HT1080 (cell line): ENCODE measurements around the gene ANKZF1. TPM values are rescaled to one million over a fixed set of nuclear protein-coding genes. Genes with fewer than 3 reads are reported as not detected.

Experiments used
- DNase-seq: peaks from one replicate; pipeline ENCODE4 v3.0.0-alpha.2; 2015; ENCODE audit warnings: low read depth
- total RNA-seq: library from RNA; depleted of rRNA; stranded (reverse); fragments of >200 nt; shearing (Covaris generic); gene quantifications from 2 replicates; pipeline ENCODE4 v1.2.3, GENCODE V29; 2014

Gene ANKZF1
- total RNA-seq, 1 experiment from 2014 or later = 27.0 TPM

- no peak for DNase-seq
These were observed 22.3 kb upstream of the ANKZF1 start for GRCh38 chr2:219207134-219207883.

GRCh38 chr2:219207884-219208740, 21.5 kb upstream of the ANKZF1 start:
- no peak for DNase-seq

- DNase-seq = no peak
These were observed 20.1 kb upstream of the ANKZF1 start for GRCh38 chr2:219209236-219210195.

GRCh38 chr2:219210196-219210885, 19.3 kb upstream of the ANKZF1 start:
- no peak for DNase-seq

GRCh38 chr2:219210886-219211362, 18.7 kb upstream of the ANKZF1 start:
- DNase-seq = no peak

- no peak for DNase-seq
These were observed 16.6 kb upstream of the ANKZF1 start for GRCh38 chr2:219213026-219213415.

GRCh38 chr2:219213486-219214071, 16.0 kb upstream of the ANKZF1 start:
- DNase-seq = no peak

- no peak for DNase-seq
These were observed 15.5 kb upstream of the ANKZF1 start for GRCh38 chr2:219214141-219214540.

- no peak for DNase-seq
These were observed 14.8 kb upstream of the ANKZF1 start for GRCh38 chr2:219214786-219215185.

- DNase-seq = no peak
These were observed 13.6 kb upstream of the ANKZF1 start for GRCh38 chr2:219215871-219216534.

GRCh38 chr2:219216535-219216915, 13.1 kb upstream of the ANKZF1 start:
- no peak for DNase-seq

GRCh38 chr2:219218217-219218731, 11.3 kb upstream of the ANKZF1 start:
- DNase-seq = peak; percentile 74

GRCh38 chr2:219218732-219219701, 10.6 kb upstream of the ANKZF1 start, which contains the start of gene ABCB6:
Gene ABCB6 (minus strand): TSS chr2:219218958. CDS start chr2:219218673, 285 bp downstream.
- DNase-seq = peak; percentile 85

- no peak for DNase-seq
These were observed 9.6 kb upstream of the ANKZF1 start for GRCh38 chr2:219219784-219220532.

GRCh38 chr2:219220652-219221402, 8.8 kb upstream of the ANKZF1 start:
- no peak for DNase-seq

- DNase-seq = no peak
These were observed 7.6 kb upstream of the ANKZF1 start for GRCh38 chr2:219221957-219222518.
